ENCODE results near the gene TMEM134. TPM values are rescaled to one million over a fixed set of nuclear protein-coding genes. Genes with fewer than 3 reads are reported as not detected.

Gene TMEM134
- total RNA-seq, 1 donor from 2014 or later: 11.9 TPM

DNA sequence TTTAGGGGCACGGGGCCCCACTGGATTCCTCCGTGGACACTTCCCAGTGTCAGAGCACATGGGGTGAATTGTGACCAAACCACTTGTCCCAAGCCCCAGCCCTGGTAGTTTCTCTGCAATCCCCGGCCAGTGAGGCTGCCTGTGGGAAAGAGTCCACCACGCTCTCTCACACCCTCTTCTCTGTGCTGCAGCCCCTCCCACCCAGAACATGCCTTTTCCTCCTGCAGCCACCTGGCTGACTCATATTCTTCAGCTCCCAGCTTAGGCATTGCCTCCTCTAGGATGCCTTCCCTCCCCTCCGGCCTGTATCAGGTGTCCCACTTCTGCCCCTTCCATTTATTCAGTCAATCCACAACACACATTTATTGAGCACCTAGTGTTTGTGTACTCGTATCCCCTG is 46.2 kb downstream of the TMEM134 start:
- DNase-seq (ENCODE audit: low read depth in 2 of 2): no peak

GRCh38 chr11:67421430-67422031 is 47.5 kb downstream of the TMEM134 start:
- DNase-seq (ENCODE audit: low read depth in 2 of 2): no peak

DNA sequence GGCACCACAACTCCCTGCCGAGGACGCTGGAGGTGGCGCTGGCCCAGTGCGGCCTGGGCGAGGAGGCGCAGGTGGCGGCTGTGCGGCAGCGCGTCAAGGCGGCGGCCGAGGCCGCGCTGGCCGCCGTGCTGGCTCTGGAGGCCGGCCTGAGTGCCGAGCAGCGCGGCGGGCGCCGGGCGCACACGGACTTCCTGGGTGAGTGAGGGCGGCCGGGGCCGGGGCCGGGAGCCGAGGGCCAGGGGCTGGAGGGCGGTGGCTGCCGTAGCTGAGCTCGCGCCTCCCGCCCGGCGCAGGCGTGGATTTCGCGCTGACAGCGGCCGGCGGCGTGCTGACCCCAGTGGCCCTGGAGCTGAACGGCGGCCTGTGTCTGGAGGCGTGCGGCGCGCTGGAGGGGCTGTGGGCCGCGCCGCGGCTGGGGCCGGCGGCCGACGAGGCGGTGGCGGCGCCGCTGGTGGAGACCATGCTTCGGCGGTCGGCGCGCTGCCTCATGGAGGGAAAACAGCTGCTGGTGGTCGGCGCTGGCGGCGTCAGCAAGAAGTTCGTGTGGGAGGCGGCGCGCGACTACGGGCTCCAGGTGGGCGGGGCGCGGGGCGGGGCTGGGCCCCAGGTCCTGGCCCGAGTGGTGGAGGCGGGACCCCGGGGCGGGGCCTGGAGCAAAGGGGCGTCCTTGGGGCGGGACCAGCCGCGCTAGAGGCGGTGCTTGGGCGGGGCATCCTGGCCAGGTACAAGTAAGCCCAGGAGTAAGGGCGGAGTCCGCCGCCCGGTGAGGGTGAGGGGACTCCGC is 48.2 kb downstream of the TMEM134 start:
- peak; percentile 65 to 94 for DNase-seq (ENCODE audit: low read depth in 2 of 2)

GRCh38 chr11:67420147-67420645 is 48.9 kb downstream of the TMEM134 start:
- no peak for DNase-seq (ENCODE audit: low read depth in 2 of 2)

- no peak for DNase-seq (ENCODE audit: low read depth in 2 of 2)
Measured at GRCh38 chr11:67419325-67420049, 49.6 kb downstream of the TMEM134 start.

DNA sequence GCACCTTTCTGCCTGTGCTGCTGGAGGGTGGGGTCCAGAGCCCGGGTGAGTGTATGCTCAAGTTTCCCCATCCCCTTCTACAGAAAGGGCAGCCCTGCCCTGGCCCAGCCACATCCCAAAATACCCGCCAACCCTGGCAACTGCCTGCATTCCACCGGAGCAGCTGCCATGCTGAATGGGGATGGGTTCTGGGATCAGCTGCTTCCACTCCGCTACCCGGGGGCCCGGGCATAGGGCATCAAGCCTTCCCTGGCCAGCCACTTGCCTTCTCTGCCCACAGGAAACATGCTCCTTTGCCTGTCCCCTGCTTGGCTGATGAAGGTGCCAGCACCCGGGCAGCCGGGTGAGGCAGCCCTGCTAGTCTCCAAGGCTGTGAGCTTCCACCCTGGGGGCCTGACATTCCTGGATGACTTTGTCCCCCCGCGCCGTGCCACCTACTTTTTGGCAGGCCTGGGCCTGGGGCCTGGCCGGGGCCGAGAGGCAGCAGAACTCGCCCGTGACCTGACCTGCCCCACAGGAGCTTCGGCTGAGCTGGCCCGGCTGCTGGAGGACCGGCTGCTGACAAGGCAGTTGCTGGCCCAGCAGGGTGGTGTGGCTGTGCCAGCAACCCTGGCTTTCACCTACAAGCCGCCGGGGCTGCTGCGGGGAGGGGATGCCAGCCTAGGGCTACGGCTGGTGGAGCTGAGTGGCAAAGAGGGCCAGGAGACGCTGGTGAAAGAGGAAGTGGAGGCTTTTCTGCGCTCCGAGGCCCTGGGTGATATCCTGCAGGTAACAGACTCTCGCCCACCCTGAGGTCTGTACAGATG is 50.4 kb downstream of the TMEM134 start:
- no peak for DNase-seq (ENCODE audit: low read depth in 2 of 2)

DNA sequence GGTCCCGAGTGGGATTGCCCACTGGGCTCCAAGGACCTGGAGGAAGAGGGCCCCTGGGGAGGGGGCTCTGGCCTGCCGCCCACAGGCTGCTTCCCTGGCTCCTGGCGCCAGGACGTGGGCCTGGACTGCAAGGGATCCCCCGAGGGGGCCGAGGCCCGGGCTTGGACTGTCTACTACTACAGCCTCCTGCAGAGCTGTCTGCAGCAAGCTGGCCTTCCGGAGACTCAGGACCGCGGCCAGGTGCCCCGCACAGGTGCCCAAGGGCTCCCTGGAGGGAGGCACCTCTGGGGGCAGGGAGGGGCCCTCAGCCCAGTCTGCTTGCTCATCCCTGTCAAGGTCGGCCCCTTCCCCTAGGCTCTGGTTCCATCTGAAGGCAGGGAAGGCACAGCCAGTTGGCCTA is 51.6 kb downstream of the TMEM134 start:
- no peak for DNase-seq (ENCODE audit: low read depth in 2 of 2)

- DNase-seq (ENCODE audit: low read depth in 2 of 2): peak in 1 of 2 donors; percentile 33
Measured at GRCh38 chr11:67416416-67417335, 52.4 kb downstream of the TMEM134 start.

DNA sequence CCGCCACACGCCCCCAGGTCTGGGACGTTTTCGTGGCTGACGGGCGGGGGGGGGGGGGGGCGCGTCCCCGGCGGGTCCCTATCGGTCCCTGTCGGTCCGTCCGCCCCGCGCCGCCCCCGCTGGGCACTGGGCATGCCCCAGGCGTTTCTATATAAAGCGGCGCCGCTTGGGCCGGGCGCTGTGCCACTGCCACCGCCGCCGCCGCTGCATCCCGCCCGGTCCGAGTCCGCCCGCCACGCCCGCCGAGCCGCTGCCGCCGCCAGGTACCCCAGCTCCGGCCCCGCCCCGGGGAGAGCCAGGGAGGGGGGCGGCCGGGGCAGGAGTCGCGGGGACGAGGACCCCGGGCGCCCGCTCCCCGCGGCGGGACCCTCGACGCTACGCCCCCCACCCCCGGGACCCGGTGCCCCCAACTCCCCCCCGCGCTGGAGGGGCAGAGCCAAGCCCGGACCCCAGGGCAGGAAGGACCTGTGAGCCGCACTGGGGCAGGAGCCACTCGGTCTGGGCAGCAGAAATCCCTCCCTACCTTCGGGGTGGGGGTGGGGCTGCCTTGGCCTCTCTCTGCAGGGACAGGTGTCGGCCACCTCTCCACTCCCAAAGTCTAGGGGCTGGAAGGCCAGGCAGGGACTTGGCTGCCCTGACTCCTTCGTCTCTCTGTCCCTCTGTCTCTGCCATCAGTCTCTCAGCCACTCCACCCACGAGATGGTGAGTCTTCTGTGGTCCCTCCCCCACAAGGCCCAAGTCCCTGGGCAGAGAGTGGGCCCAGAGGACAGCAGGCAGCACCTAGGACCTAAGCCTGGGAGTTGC is 53.3 kb downstream of the TMEM134 start, which contains the start of gene CARNS1:
Gene CARNS1 (plus strand): TSS at position 178 of the 804 bp plus-strand sequence. CDS start 522 bp downstream, at position 700.
- no peak for DNase-seq (ENCODE audit: low read depth in 2 of 2)

DNA sequence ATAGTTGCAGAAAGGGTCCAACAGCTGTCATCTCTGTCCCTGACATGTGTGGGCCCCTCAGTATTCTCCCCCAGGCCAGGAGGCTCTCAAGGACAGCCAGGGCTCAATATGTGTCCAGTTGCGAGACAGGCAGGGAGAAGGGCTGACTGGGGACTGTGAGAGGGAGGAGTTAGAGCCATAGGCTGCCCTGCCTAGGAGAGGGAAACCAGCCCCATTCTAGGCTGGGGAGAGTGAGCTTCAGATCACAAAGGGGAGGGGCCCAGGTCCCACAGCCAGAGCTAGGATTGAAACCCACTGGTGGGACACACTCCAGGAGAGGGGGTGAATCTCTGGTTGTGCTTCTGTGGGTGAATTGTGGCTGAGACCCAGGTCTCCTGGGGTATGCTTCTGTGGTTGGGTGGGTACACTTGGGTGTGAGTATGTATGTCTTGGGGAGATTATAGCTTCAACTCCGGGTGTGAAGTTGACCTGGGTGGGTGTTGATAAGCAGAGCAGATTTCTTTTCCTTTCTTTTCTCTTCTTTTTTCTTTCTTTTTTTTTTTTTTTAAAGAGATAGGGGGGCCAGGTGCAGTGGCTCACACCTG is 55.7 kb downstream of the TMEM134 start:
- DNase-seq (ENCODE audit: low read depth in 2 of 2): no peak

- DNase-seq (ENCODE audit: low read depth in 2 of 2): no peak
Measured at GRCh38 chr11:67412495-67413179, 56.4 kb downstream of the TMEM134 start.

DNA sequence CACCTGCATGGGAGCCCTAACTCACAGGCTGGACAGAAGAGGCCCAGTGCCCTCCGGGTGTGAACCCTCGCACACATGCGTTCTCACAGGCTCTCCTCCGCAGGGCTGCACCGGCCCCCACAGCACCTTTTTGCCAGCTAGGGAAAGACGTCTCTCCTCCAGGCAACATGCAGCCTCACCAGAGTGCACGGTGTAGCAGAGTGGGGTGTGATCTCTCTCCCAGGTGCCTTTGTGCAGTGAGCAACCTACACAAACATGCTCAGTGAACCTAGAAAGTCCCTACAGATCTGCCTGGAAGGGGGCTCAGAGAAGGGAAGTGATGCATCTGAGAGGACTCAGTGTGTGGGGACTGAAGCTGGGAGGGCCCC is 57.3 kb downstream of the TMEM134 start:
- DNase-seq (ENCODE audit: low read depth in 2 of 2): no peak

Other genes with a start within 250 kb of the TMEM134 start
- 25.9 and 37.7 TPM in 2 replicates for gene GRK2, start 202.8 kb downstream of the TMEM134 start, total RNA-seq
- gene ANKRD13D, start 179.9 kb downstream of the TMEM134 start, total RNA-seq: 17.7 and 24.8 TPM in 2 replicates
- 7.2 and 11.5 TPM in 2 replicates for gene SSH3, start 165.7 kb downstream of the TMEM134 start, total RNA-seq
- 26.2 and 32.4 TPM in 2 replicates for gene POLD4, start 115.7 kb downstream of the TMEM134 start, total RNA-seq
- 1.7 and 2.4 TPM in 2 replicates for gene CLCF1, start 95.7 kb downstream of the TMEM134 start, total RNA-seq
- 3.6 and 5.3 TPM in 2 replicates for gene RAD9A, start 77.3 kb downstream of the TMEM134 start, total RNA-seq
- 234 and 250 TPM in 2 replicates for gene PPP1CA, start 67.4 kb downstream of the TMEM134 start, total RNA-seq
- gene TBC1D10C, start 65.2 kb downstream of the TMEM134 start, total RNA-seq: 0.13 TPM in 2 replicates
- 0.13 and 0.26 TPM in 2 replicates for gene CARNS1, start 53.6 kb downstream of the TMEM134 start, total RNA-seq
- 30.5 and 31.5 TPM in 2 replicates for gene RPS6KB2, start 40.8 kb downstream of the TMEM134 start, total RNA-seq
- gene PTPRCAP, start 31.6 kb downstream of the TMEM134 start, total RNA-seq: 0.51 TPM in 1 of 2 replicates, not detected in the other
- gene CORO1B, start 25.8 kb downstream of the TMEM134 start, total RNA-seq: 117 and 144 TPM in 2 replicates
- not detected in 2 replicates for gene GPR152, start 16.5 kb downstream of the TMEM134 start, total RNA-seq
- 0.89 and 1.5 TPM in 2 replicates for gene CABP4, start 13.9 kb downstream of the TMEM134 start, total RNA-seq
- 79.5 and 104 TPM in 2 replicates for gene AIP, start 13.8 kb upstream of the TMEM134 start, total RNA-seq
- 6.3 and 7.3 TPM in 2 replicates for gene PITPNM1, start 36.1 kb upstream of the TMEM134 start, total RNA-seq
- 15.3 and 18.7 TPM in 2 replicates for gene CDK2AP2, start 38.9 kb upstream of the TMEM134 start, total RNA-seq
- not detected in 2 replicates for gene CABP2, start 54.2 kb upstream of the TMEM134 start, total RNA-seq
- gene GSTP1, start 114.6 kb upstream of the TMEM134 start, total RNA-seq: 721 and 972 TPM in 2 replicates
- 161 and 166 TPM in 2 replicates for gene NDUFV1, start 137.7 kb upstream of the TMEM134 start, total RNA-seq
- 6.8 and 15.5 TPM in 2 replicates for gene NUDT8, start 160.7 kb upstream of the TMEM134 start, total RNA-seq
- gene TBX10, start 170.5 kb upstream of the TMEM134 start, total RNA-seq: not detected in 2 replicates
- not detected in 2 replicates for gene ACY3, start 181.5 kb upstream of the TMEM134 start, total RNA-seq
- not detected in 2 replicates for gene ALDH3B2, start 205.4 kb upstream of the TMEM134 start, total RNA-seq

All from dermis microvascular lymphatic vessel endothelial cell (primary cell).